Stimulated activated CD8-positive, alpha-beta memory T cell treated with anti-CD3 and anti-CD28 coated beads, Interleukin-4, amount 100 ng/mL, for 1 hour (primary cell): ENCODE measurements around the gene NAA15.
"Not testable (repeated sequence)": the region's sequence is repeated elsewhere in the genome, so short reads cannot be mapped to it uniquely, and the experiment has no call there.

Experiments
- DNase-seq, 2 donors: peaks; one replicate each; pipeline ENCODE4 v3.0.0-alpha.2; 2020; ENCODE audit warnings: low read depth in 2 of 2, low spot score in 1 of 2

NAA15 gene

DNA sequence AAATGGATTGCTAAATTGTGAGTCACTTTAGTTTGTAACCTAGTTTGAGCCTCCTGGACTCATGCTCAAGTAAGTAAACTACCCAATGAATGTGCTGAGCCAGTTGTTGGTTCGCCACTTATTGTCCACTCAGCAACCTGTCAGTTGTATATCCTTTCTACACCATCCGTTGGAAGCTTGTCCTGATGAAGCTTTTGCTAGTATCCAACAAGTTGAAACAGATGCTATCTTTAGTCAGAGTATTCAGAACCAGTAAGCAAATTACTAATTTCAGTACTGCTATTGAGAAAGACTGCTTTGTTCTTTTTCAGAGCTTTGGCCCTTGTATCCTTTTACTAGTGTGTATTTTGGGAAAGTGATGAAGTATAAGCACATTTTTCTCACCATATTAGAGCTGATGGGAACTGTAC is 4.3 kb upstream of the NAA15 start:
- DNase-seq, result no peak

DNA sequence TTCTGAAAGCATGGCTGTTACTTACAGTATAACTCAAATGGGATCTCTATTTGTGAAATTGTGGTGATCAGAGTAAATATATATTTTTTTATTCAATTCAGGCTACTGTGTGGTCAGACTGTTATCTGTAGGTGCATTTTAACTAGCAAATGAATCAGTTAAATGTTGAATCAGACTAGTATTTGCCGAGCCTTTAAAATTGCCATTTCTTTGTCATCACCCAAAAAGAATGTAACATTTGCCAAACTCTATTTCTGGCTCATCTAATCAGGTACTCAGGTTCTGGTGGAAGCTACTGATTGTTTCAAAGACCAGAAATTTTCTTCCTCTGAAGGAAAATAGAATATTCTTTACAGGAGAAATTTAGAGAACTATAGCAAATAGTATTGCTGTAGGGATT is 1.8 kb upstream of the NAA15 start:
- DNase-seq, result no peak

DNA sequence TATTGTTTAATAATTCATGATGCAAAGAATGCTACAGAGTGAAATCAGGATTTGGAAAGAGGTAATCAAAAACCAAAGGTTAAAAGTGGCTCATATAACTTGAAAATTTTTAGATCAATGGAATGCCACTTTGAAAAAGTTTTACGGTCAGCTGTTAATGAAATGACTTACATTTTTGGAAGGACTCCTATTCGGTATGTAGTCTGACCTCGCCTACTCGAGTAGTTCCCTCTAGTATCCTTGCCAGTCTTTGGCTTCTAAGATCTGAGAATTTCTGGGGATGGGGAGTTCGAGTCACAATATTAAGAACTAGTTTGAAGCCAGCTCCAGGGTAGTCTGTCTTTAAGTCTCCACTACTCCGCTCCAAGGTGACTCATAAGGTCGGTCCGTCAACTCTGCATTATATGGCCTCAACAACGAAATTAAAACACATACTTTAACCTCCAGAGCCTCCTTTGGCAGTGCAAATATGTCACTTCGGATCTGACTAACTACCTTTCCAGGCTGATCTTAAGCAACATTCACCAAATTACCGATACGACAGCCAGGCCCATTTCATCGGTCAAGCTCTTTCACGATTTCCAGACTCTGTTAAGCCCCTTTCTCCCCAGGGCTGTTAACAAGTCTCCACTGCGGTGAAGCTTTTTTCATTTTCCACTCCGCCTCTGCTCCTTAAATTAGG is 733 bp upstream of the NAA15 start:
- DNase-seq, result no peak

DNA sequence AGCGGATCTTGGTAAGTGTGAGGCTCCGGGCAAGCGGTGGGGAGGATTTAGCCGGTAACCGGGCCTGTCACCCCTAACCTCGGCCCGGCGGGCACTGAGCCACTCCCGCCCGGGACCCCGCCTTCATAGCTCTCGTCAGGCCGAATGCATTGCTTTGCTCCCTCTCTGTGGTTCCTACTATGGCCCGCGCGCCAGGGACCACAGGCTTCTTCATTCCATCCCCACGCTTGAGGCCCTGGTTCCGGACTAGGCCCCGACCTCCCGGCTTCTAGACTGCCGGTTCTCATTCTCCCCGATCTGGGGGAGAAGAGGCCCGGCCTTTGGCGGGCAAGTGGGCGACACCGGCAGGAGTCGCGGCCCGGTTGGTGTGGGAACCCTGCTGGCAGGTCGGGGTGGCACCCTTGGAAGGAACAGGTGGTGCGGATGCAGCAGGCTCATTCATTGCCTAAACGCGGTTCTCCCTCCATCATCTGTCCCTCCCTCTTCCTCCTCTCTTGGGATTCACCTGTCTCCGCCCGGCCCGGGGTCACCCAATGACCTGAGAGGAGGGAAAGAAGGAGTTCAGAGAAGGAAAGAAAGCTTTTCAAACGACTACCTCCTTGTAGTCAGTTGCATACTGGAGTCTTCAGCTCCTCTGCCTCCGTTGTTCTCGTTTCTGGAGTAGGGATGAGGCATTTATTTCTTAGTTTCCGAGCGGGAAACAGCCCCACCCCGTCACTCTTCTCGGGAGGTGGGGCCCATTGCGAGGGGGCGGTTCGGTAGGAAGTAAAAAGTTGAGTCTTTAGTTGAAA is 711 bp downstream of the NAA15 start, which contains the start of gene NDUFC1:
Gene NDUFC1 (minus strand): TSS at position 657 of the 791 bp plus-strand sequence. CDS start 6,679 bp downstream, outside the sequence.
- peak; percentile 27 to 37 for DNase-seq

DNA sequence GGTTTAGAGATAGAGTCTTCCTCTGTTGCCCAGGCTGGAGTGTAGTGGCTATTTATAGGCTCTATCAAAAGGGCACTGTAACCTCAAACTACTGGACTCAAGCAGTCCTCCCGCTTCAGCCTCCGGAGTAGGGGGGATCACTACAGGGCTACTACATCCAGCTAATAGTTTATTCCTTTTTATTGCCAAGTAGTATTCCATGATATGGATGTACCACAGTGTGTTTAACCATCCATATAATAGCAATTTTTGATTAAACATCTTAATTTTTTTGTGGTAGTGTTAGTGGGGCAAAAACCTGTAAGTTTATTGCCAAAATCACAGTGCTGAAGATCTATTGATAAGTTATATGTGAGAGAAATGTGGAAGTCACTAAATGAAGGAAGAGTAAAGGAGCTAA is 3.6 kb downstream of the NAA15 start:
- no peak for DNase-seq

DNA sequence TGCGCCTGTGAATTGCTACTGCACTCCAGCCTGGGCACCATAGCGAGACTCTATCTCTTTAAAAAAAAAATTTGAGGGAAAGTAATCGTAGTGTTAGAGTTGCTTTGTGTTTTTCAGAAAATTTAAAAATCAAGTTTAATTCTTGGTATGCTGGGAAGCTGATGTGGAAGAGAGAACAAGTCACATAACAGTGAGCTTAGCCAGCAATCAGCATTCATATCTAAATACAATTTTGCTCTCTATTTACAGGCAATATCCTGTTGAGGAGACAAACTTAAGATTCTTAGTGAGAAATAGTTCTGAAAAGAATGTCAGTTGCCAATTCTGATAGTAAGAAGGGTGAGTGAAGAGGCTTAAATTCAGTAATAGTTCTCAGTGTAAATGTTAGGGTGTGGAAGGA is 10.6 kb downstream of the NAA15 start:
- no peak for DNase-seq

DNA sequence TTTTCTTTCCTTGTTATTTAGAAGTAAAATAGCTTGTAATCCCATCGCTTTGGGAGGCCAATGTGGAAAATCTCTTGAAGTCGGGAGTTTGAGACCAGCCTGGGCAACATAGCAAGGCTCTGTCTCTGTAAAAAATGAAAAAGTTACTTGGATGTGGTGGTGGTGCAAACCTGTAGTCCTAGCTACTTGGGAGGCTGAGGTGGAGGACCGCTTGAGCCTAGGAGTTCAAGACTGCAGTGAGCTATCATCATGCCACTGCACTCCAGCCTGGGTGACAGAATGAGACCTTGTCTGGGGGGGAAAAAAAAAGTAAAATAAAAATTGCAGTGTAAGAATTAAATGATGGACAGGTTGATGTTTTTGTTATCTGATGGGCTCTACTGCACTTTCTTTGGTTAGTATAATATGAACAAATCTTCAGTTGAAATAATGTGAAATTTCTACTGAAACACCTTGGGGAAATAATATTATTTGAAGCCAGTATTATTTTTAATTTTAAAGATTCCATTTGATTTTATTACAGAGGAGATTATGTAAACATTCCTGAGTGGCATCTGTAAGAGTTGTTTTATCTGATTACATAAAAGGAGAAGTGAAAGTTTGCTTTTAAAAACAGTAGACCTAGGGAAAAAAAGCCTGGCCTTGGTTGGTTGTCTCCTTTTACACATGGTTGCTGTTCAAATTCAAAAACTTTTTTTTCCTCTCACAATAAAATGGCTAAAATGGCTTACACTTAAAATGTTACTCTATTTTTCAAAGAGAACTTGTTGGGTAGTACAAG is 11.4 kb downstream of the NAA15 start:
- no peak for DNase-seq

DNA sequence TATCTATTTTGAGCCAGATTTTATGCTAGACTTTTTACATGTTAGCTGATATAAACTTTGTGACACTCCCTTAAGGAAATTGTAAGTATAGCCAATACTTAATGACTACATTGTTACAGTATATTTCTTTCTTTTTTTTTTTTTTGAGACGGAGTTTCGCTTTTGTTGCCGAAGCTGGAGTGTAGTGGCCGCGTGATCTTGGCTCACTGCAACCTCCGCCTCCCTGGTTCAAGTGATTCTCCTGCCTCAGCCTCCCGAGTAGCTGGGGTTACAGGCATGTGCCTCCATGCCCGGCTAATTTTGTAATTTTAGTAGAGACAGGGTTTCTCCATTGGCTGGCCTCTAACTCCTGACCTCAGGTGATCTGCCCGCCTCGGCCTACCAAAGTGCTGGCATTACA is 12.1 kb downstream of the NAA15 start:
- DNase-seq, result not testable (repeated sequence)

DNA sequence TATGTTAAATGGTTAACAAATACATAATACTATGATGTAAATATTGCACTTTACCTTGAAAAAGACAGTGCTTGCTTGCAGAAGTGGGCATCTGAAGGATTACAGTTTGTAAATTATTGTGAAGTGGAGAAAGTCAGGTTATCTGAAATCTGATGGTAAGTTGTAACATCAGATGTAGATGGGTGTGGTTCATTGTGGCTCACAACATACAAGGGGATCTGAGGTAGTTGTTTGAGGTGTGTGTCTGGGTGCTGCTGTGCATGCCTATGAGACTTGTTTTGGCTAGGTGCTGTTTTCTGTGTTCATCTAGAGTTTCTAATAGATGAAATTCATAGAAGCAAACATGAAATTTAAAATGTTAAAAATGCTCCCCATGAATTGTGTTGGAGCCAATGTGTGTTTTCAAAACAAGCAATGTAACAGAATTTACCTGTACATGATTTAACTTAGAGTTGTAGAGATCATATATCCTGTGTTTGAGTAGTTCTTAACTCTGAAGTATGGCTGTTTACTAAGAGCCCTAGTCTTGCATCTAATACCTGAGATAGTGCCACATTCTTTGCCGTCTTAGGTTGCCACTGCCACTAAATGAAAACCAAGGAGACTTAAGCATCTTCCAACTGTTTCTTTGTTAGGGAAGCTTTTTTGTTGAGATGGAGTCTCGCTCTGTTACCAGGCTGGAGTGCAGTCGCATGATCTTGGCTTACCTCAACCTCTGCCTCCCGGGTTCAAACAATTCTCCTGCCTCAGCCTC is 12.9 kb downstream of the NAA15 start:
- no peak for DNase-seq

DNA sequence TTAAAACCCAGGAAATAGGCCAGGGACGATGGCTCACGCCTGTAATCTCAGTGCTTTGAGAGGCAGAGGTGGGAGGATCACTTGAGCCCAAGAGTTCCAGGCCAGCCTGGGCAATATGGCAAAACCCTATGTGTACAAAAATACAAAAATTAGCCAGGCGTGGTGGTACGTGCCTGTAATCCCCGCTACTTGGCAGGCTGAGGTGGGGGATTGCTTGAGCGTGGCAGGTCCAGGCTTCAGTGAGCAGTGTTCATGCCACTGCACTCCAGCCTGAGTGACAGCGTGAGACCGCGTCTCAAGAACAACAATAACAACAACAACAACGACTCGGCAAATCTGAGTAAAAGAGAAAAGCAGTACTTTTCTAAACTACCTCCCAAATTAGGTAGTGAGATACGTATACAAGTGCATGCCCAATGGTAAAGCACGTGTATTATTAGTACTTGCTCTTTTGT is 13.9 kb downstream of the NAA15 start:
- DNase-seq, result no peak

DNA sequence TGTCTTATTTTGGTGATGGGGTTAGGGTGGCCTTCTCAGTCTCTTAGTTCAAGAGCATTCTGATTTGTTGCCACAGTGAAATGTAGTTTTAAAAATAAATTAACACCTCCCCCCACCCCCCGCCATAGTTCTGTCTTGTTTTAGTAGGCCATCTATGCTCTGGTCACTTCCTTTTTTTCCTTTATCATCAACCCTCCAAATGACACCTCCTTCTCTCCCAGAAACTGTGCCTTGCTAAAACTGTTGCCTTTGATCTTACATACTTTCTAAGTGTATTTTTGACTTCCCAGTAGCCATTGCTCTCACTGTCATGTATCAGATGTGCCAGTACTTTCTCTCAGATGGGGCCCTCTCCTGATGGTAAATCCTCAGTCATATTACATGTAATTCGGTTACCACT is 15.4 kb downstream of the NAA15 start:
- DNase-seq, result no peak

DNA sequence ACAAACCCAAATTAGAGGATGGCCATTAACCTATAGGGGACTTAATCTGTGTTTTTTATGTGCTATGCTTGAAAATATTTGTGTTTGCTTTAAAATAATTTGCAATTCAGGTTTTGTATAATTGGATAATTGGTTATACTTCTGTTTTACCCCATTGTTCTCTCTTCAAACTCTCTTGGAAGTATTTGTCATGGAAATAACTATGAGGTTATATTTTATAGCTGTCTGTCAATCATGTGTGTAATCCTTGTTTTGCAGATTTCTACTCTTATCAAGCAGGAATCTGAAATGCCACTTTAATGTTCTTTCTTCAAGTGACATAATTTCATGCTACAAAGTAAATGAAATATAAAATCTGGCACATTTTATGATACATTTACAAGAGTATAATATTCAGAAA is 16.3 kb downstream of the NAA15 start:
- DNase-seq, result no peak

DNA sequence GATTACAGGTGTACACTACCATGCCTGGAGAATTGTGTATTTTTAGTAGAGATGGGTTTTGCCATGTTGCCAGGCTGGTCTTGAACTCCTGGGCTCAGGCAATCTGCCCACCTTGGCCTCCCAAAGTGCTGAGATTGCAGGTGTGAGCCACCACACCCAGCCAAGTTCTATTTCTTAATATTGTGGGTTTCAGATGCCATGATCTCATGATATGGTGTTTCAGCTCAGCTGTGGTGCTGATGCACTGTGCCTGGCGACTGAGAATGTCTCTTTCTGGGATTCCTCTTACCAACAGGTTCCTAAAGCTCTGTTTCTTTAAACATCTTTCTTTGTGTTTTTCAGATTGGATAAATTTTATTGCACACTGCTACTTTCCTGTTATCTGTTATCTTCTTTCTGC is 18.3 kb downstream of the NAA15 start:
- no peak for DNase-seq

DNA sequence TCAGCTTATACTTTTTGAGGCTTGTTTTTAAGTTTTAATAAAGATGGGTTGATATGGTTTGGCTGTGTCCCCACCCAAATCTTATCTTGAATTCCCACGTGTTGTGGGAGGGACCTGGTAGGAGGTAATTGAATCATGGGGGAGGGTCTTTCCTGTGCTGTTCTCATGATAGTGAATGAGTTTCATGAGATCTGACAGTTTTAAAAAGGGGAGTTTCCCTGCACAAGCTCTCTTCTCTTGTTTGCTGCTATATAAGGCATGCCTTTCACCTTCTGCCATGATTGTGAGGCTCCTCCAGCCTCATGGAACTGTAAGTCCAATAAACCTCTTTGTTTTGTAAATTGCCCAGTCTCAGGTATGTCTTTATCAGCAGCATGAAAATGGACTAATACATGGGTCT is 20.8 kb downstream of the NAA15 start:
- DNase-seq, result not testable (repeated sequence)

DNA sequence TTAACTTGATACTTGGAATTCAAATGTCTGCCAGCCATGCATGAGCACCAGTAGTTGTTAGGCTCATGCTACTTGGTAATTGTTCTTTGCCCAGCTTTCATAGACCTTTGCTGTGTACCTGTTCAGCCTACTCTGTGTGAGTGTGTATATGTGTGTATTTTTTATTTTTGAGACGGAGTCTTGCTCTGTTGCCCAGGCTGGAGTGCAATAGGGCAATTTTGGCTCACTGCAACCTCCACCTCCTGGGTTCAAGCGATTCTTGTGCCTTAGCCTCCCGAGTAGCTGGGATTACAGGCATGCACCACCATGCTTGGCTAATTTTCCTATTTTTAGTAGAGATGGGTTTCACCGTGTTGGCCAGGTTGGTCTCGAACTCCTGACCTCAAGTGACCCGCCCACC is 21.2 kb downstream of the NAA15 start:
- not testable (repeated sequence) for DNase-seq

DNA sequence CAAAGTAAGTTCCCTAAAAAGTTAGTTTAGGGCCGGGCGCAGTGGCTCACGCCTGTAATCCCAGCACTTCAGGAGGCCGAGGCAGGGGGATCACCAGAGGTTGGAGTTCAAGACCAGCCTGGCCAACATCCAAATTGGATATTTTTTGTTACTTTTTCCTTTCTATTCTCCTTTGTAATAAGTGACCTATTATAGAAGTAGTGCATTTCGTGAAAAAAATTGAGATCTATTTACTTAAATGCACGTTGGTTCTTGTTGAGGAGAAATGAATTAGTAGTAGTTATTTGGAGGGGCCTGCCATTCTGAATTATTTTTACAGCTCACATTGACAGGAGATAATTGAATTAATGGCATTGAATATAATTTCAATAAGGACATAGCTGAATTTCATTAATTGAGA is 23.3 kb downstream of the NAA15 start:
- DNase-seq, result no peak

DNA sequence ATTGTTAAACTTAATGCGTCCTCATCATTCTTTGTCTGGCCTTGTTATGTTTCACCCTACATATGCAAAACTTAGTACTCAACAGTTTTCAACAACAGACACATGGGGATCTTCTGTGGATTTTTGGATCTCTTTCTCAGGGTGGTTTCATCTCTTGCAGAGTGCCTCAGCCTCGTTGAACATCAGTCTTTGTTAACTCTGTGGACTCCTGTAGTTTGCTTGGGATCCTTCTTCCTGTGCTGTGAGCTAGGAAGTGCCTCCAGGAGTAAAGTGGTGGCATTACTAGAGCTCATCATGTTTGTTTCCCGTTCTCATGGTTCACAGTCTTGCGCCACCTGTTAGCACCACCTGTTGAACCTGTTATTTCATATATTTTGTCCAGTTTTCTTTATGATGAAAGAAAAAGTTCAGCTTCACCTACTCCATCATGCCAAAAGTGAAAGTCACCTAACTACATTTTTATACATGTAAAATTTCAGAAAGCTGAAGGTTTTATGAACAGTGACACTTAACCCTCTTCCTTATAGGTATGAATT is 28.4 kb downstream of the NAA15 start:
- no peak for DNase-seq

DNA sequence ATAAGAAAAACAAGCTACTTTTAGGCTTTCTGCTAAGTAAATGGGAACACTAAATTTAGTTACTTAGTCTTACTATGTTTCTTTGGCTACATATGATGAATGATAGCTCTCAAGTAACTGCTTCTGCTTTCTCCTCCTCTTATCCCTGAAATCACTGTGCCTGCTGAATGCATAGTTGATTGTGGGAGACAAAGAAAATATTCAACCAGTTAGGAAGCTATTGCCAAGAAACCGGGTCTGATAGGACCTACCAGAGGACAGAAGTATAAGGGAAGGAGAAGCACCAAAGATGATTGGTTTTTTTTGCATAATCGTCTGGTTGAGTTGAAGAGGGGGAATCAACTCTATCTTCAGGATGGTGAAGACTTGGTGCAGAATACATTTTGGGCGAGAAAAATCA is 29.0 kb downstream of the NAA15 start:
- no peak for DNase-seq

DNA sequence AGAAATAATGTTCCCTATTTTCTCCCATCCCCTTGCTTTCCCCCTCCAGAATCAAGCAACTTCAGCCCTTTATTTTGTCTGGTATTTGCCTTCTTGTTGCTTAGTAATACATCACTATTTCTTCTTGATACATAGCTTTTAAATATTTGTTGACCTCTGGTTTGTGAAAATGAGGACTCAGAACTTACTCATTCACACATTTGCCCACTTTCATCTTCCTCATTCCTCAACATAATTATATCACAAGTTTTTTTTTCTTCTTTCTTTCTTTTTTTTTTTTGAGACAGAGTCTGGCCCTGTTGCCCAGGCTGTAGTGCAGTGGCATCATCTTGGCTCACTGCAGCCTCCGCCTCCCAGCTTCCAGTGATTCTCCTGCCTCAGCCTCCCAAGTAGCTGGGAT is 29.9 kb downstream of the NAA15 start:
- no peak for DNase-seq

DNA sequence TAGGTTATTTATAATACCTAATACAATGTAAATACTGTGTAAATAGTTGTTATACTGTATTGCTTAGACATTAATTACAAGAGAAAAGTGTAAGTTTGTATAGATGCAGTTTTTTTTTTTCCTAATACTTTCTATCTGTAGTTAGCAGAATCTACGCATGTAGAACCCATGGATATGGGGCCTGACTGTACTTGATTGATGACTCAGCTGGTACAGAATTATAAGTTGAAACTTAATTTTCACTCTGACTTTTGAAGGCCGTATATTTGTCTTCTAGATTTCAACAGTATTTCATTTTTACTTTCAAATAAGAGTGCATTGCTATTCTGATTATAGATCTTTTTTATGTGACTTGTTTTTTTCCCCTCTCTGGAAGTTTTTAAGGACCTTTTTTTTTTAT is 31.7 kb downstream of the NAA15 start:
- DNase-seq, result no peak

DNA sequence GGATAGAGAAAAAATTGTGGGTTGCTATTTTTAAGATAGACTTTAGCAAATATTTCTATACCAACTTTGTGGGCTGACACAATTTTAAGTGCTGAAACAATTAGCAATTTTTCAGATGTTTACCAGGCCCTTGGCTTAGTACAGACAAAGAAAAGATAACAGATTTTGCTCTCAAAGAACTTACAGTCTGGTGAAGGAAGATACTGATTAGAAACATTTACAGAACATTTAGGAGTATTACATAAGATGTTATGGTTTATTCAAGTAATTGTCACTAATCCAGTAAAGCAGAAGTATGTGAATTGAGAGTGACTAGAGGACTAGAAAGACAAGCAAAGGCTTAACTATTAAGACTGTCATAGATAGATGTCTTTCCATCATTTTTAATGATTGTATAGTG is 36.3 kb downstream of the NAA15 start:
- no peak for DNase-seq
